Stimulated activated CD4-positive, alpha-beta T cell treated with anti-CD3 and anti-CD28 coated beads, Interleukin-4, amount 100 ng/mL, for 1 hour (primary cell): ENCODE results near the gene CHL1.

Experiments
- DNase-seq: peaks from one replicate; pipeline ENCODE4 v3.0.0-alpha.2; 2020

CHL1 gene

GRCh38 chr3:196311-197148 is at the start of gene CHL1:
Gene CHL1, plus strand, starts transcription at chr3:196763. Its CDS starts 123,014 bp downstream, at chr3:319777.
- DNase-seq: no peak

- no peak for DNase-seq
These were observed 44.9 kb upstream of the CHL1 start for GRCh38 chr3:151614-152189.

- DNase-seq: no peak
These were observed 36.6 kb upstream of the CHL1 start for GRCh38 chr3:159974-160373.

GRCh38 chr3:166071-166470 is 30.5 kb upstream of the CHL1 start:
- DNase-seq: no peak

GRCh38 chr3:166799-167198 is 29.8 kb upstream of the CHL1 start:
- no peak for DNase-seq

GRCh38 chr3:173886-174285 is 22.7 kb upstream of the CHL1 start:
- DNase-seq: no peak

GRCh38 chr3:184976-185375 is 11.6 kb upstream of the CHL1 start:
- DNase-seq: no peak

GRCh38 chr3:192215-192929 is 4.2 kb upstream of the CHL1 start:
- DNase-seq: no peak

GRCh38 chr3:194001-194400 is 2.6 kb upstream of the CHL1 start:
- no peak for DNase-seq

- DNase-seq: no peak
These were observed 2.1 kb upstream of the CHL1 start for GRCh38 chr3:194421-194820.

GRCh38 chr3:195666-196065 is 897 bp upstream of the CHL1 start:
- no peak for DNase-seq

- DNase-seq: no peak
These were observed 725 bp downstream of the CHL1 start for GRCh38 chr3:197149-197827.

GRCh38 chr3:197828-198491 is 1.4 kb downstream of the CHL1 start:
- DNase-seq: no peak

GRCh38 chr3:199835-200234 is 3.3 kb downstream of the CHL1 start:
- no peak for DNase-seq

- no peak for DNase-seq
These were observed 4.3 kb downstream of the CHL1 start for GRCh38 chr3:200758-201325.

GRCh38 chr3:204102-204501 is 7.5 kb downstream of the CHL1 start:
- DNase-seq: no peak

- DNase-seq: no peak
These were observed 11.4 kb downstream of the CHL1 start for GRCh38 chr3:207973-208372.

GRCh38 chr3:210669-211068 is 14.1 kb downstream of the CHL1 start:
- no peak for DNase-seq

- no peak for DNase-seq
These were observed 15.9 kb downstream of the CHL1 start for GRCh38 chr3:212432-212831.

GRCh38 chr3:217099-217813 is 20.7 kb downstream of the CHL1 start:
- DNase-seq: no peak

GRCh38 chr3:217948-218347 is 21.4 kb downstream of the CHL1 start:
- DNase-seq: no peak
